Naive B cell (primary cell): ENCODE measurements around the gene CDRT15. TPM values are rescaled to one million over a fixed set of nuclear protein-coding genes. Genes with fewer than 3 reads are reported as not detected.

Source experiments
- ATAC-seq, 2 donors: fragments of 150-1000 bp; cut with Tn5 transposase; 2 replicates each; pipeline ENCODE4 v1.10.0; 2021; ENCODE audit warnings: low read depth in 2 of 2, mild to moderate bottlenecking in 2 of 2, moderate library complexity in 2 of 2
- DNase-seq: peaks from one replicate; pipeline ENCODE4 v3.0.0; 2022
- H3K27ac Mint-ChIP-seq, 6 donors: one replicate each; pipeline ENCODE4 v1.8.0; 2020 to 2022; ENCODE audit warnings: mild to moderate bottlenecking in 6 of 6, mixed read lengths in 6 of 6, moderate library complexity in 5 of 6, inconsistent platforms in 2 of 6
- H3K27me3 Mint-ChIP-seq, 3 donors: one replicate each; pipeline ENCODE4 v1.8.0; 2021 to 2022; ENCODE audit warnings: mixed read lengths in 3 of 3, mild to moderate bottlenecking in 1 of 3
- H3K36me3 Mint-ChIP-seq, 2 donors: one replicate each; pipeline ENCODE4 v1.8.0; 2020 to 2022; ENCODE audit warnings: mixed read lengths in 2 of 2, inconsistent platforms in 1 of 2, mild to moderate bottlenecking in 1 of 2
- H3K4me1 Mint-ChIP-seq, 3 donors: one replicate each; pipeline ENCODE4 v1.8.0; 2020 to 2022; ENCODE audit warnings: mixed read lengths in 3 of 3, inconsistent platforms in 1 of 3, mild to moderate bottlenecking in 1 of 3, moderate library complexity in 1 of 3
- H3K4me3 Mint-ChIP-seq, 8 donors: one replicate each; pipeline ENCODE4 v1.8.0; 2020 to 2022; ENCODE audit warnings: mild to moderate bottlenecking in 8 of 8, mixed read lengths in 8 of 8, moderate library complexity in 8 of 8, inconsistent platforms in 2 of 8
- H3K9me3 Mint-ChIP-seq, 7 donors: one replicate each; pipeline ENCODE4 v1.8.0; 2020 to 2022; ENCODE audit warnings: mixed read lengths in 7 of 7, mild to moderate bottlenecking in 5 of 7, inconsistent platforms in 2 of 7, moderate library complexity in 1 of 7
- polyA plus RNA-seq, 6 donors: library from polyadenylated mRNA; unstranded; fragments of 300-500 nt; fragmentation: Illumina TruSeq; gene quantifications; one replicate each; pipeline ENCODE4 v1.2.3, GENCODE V29; 2021; ENCODE audit warnings: low read depth in 6 of 6

Gene CDRT15
- polyA plus RNA-seq, 6 donors from 2014 or later, result not detected

GRCh38 chr17:14228903-14229302, 7.8 kb downstream of the CDRT15 start:
- H3K27ac Mint-ChIP-seq, result no peak overlapping the region
- no peak overlapping the region for H3K4me3 Mint-ChIP-seq
- H3K9me3 Mint-ChIP-seq, result peaks cover 0 to 3% (median 0%) of the 10 kb centered on the region in 7 donors
- no peaks in the 10 kb centered on the region for H3K4me1 Mint-ChIP-seq
- DNase-seq, result no peak
- H3K27me3 Mint-ChIP-seq, result peaks cover 10 to 27% (median 23%) of the 10 kb centered on the region in 3 donors
- H3K36me3 Mint-ChIP-seq, result peaks cover 0 to 12% of the 10 kb centered on the region in 2 donors
- ATAC-seq, result no peak

GRCh38 chr17:14227052-14227451, 9.6 kb downstream of the CDRT15 start:
- Mint-ChIP-seq H3K4me1 (no peaks in the 10 kb centered on the region), H3K36me3 (peaks cover 5 to 14% of the 10 kb centered on the region in 2 donors), H3K9me3 (peaks cover 0 to 3% (median 0%) of the 10 kb centered on the region in 7 donors), H3K27me3 (peaks cover 16 to 27% (median 23%) of the 10 kb centered on the region in 3 donors), H3K4me3 (no peak overlapping the region), H3K27ac (no peak overlapping the region)
- ATAC-seq, result no peak
- DNase-seq, result no peak

GRCh38 chr17:14225254-14225980, 11.2 kb downstream of the CDRT15 start:
- Mint-ChIP-seq H3K9me3 (peaks cover 0 to 3% (median 0%) of the 10 kb centered on the region in 7 donors), H3K4me1 (no peaks in the 10 kb centered on the region), H3K36me3 (peaks cover 5 to 14% of the 10 kb centered on the region in 2 donors), H3K27me3 (peaks cover 16 to 27% (median 23%) of the 10 kb centered on the region in 3 donors), H3K4me3 (no peak overlapping the region), H3K27ac (peak overlapping the region in 1 of 6 donors; percentile 41)
- ATAC-seq, result no peak
- DNase-seq, result no peak

- Mint-ChIP-seq H3K4me3 (no peak overlapping the region), H3K9me3 (peaks cover 0 to 3% (median 0%) of the 10 kb centered on the region in 7 donors), H3K27ac (no peak overlapping the region), H3K27me3 (peaks cover 16 to 23% (median 20%) of the 10 kb centered on the region in 3 donors), H3K36me3 (peaks cover 8 to 12% of the 10 kb centered on the region in 2 donors), H3K4me1 (no peaks in the 10 kb centered on the region)
- no peak for ATAC-seq
- DNase-seq, result no peak
Measured at GRCh38 chr17:14222611-14223010, 14.1 kb downstream of the CDRT15 start.

GRCh38 chr17:14214271-14214670, 22.4 kb downstream of the CDRT15 start:
- peaks cover 5 to 15% (median 10%) of the 10 kb centered on the region in 3 donors for H3K27me3 Mint-ChIP-seq
- H3K4me1 Mint-ChIP-seq, result peaks cover 0 to 3% (median 0%) of the 10 kb centered on the region in 3 donors
- no peak overlapping the region for H3K4me3 Mint-ChIP-seq
- peaks cover 37 to 38% of the 10 kb centered on the region in 2 donors for H3K36me3 Mint-ChIP-seq
- H3K9me3 Mint-ChIP-seq, result peaks cover 0 to 10% (median 3%) of the 10 kb centered on the region in 7 donors
- H3K27ac Mint-ChIP-seq, result no peak overlapping the region
- DNase-seq (no peak), ATAC-seq (no peak)

GRCh38 chr17:14212401-14212800, 24.3 kb downstream of the CDRT15 start:
- Mint-ChIP-seq H3K4me3 (no peak overlapping the region), H3K27me3 (peaks cover 5 to 15% (median 10%) of the 10 kb centered on the region in 3 donors), H3K4me1 (peaks cover 0 to 3% (median 0%) of the 10 kb centered on the region in 3 donors), H3K27ac (no peak overlapping the region), H3K36me3 (peaks cover 44 to 52% of the 10 kb centered on the region in 2 donors), H3K9me3 (peaks cover 0 to 10% (median 3%) of the 10 kb centered on the region in 7 donors)
- ATAC-seq (no peak), DNase-seq (no peak)

GRCh38 chr17:14211801-14212200, 24.9 kb downstream of the CDRT15 start:
- H3K4me3 Mint-ChIP-seq, result peak overlapping the region in 1 of 8 donors; percentile 3
- peaks cover 0 to 3% (median 0%) of the 10 kb centered on the region in 3 donors for H3K4me1 Mint-ChIP-seq
- peaks cover 5 to 15% (median 10%) of the 10 kb centered on the region in 3 donors for H3K27me3 Mint-ChIP-seq
- peak overlapping the region in 1 of 6 donors; percentile 13 for H3K27ac Mint-ChIP-seq
- peaks cover 0 to 10% (median 3%) of the 10 kb centered on the region in 7 donors for H3K9me3 Mint-ChIP-seq
- DNase-seq, result peak; percentile 26
- H3K36me3 Mint-ChIP-seq, result peaks cover 49 to 55% of the 10 kb centered on the region in 2 donors
- no peak for ATAC-seq

- Mint-ChIP-seq H3K4me1 (peaks cover 0 to 3% (median 0%) of the 10 kb centered on the region in 3 donors), H3K9me3 (peaks cover 0 to 10% (median 3%) of the 10 kb centered on the region in 7 donors), H3K36me3 (peaks cover 49% of the 10 kb centered on the region in 2 donors), H3K4me3 (no peak overlapping the region), H3K27ac (peak overlapping the region in 1 of 6 donors; percentile 13), H3K27me3 (peaks cover 5 to 15% (median 10%) of the 10 kb centered on the region in 3 donors)
- ATAC-seq (no peak), DNase-seq (no peak)
Measured at GRCh38 chr17:14211246-14211645, 25.4 kb downstream of the CDRT15 start.

- peaks cover 0 to 3% (median 0%) of the 10 kb centered on the region in 3 donors for H3K4me1 Mint-ChIP-seq
- ATAC-seq (no peak), DNase-seq (no peak)
- H3K36me3 Mint-ChIP-seq, result peaks cover 54 to 66% of the 10 kb centered on the region in 2 donors
- H3K27ac Mint-ChIP-seq, result no peak overlapping the region
- H3K9me3 Mint-ChIP-seq, result peaks cover 0 to 10% (median 3%) of the 10 kb centered on the region in 7 donors
- no peak overlapping the region for H3K4me3 Mint-ChIP-seq
- H3K27me3 Mint-ChIP-seq, result peaks cover 5 to 15% (median 10%) of the 10 kb centered on the region in 3 donors
Measured at GRCh38 chr17:14209215-14209614, 27.4 kb downstream of the CDRT15 start.

- Mint-ChIP-seq H3K4me3 (no peak overlapping the region), H3K9me3 (peaks cover 0 to 7% (median 3%) of the 10 kb centered on the region in 7 donors), H3K27ac (no peak overlapping the region), H3K27me3 (peaks cover 0 to 12% (median 3%) of the 10 kb centered on the region in 3 donors), H3K36me3 (peaks cover 56 to 72% of the 10 kb centered on the region in 2 donors), H3K4me1 (peaks cover 0 to 3% (median 0%) of the 10 kb centered on the region in 3 donors)
- no peak for ATAC-seq
- DNase-seq, result no peak
Measured at GRCh38 chr17:14207791-14208190, 28.9 kb downstream of the CDRT15 start.

- H3K27me3 Mint-ChIP-seq, result peaks cover 0 to 8% (median 4%) of the 10 kb centered on the region in 3 donors
- no peak overlapping the region for H3K27ac Mint-ChIP-seq
- ATAC-seq (no peak), DNase-seq (no peak)
- H3K36me3 Mint-ChIP-seq, result peaks cover 61 to 72% of the 10 kb centered on the region in 2 donors
- no peak overlapping the region for H3K4me3 Mint-ChIP-seq
- peaks cover 0 to 3% (median 0%) of the 10 kb centered on the region in 3 donors for H3K4me1 Mint-ChIP-seq
- peaks cover 0 to 5% (median 3%) of the 10 kb centered on the region in 7 donors for H3K9me3 Mint-ChIP-seq
Measured at GRCh38 chr17:14206891-14207290, 29.8 kb downstream of the CDRT15 start.

GRCh38 chr17:14205992-14206461, 30.6 kb downstream of the CDRT15 start:
- Mint-ChIP-seq H3K27me3 (peaks cover 0 to 4% (median 3%) of the 10 kb centered on the region in 3 donors), H3K36me3 (peaks cover 63 to 69% of the 10 kb centered on the region in 2 donors), H3K27ac (peak overlapping the region in 1 of 6 donors; percentile 10), H3K4me1 (peaks cover 0 to under 1% (median 0%) of the 10 kb centered on the region in 3 donors), H3K4me3 (no peak overlapping the region), H3K9me3 (peaks cover 0 to 2% (median 0%) of the 10 kb centered on the region in 7 donors)
- no peak for DNase-seq
- no peak for ATAC-seq

GRCh38 chr17:14205380-14205779, 31.3 kb downstream of the CDRT15 start:
- H3K9me3 Mint-ChIP-seq, result no peaks in the 10 kb centered on the region
- H3K4me1 Mint-ChIP-seq, result no peaks in the 10 kb centered on the region
- DNase-seq (no peak), ATAC-seq (no peak)
- peaks cover 0 to 4% (median 0%) of the 10 kb centered on the region in 3 donors for H3K27me3 Mint-ChIP-seq
- H3K36me3 Mint-ChIP-seq, result peaks cover 57 to 64% of the 10 kb centered on the region in 2 donors
- H3K4me3 Mint-ChIP-seq, result no peak overlapping the region
- peak overlapping the region in 1 of 6 donors; percentile 16 for H3K27ac Mint-ChIP-seq
